Left lung (tissue), 10 donors: ENCODE data around the gene CRIM1. TPM values are rescaled to one million over a fixed set of nuclear protein-coding genes. Genes with fewer than 3 reads are reported as not detected.

Source experiments
- ATAC-seq: fragments of 200-7000 bp; cut with Tn5 transposase; one replicate; pipeline ENCODE4 v1.9.1; 2020; ENCODE audit warnings: moderate library complexity
- DNase-seq, 4 donors: peaks; one replicate each; pipeline ENCODE4 v3.0.0-alpha.2; 2013 to 2020
- H3K27ac ChIP-seq, 2 donors: fragments of 200-600 bp; sonication (generic) in 1 of 2; one replicate each; pipeline versions ENCODE4 v1.5.0 to v1.8.0; 2020 to 2021
- H3K27me3 ChIP-seq, 2 donors: fragments of 200-600 bp; sonication (generic) in 1 of 2; one replicate each; pipeline versions ENCODE4 v1.5.0 to v1.8.0; 2020 to 2021
- H3K36me3 ChIP-seq, 2 donors: fragments of 200-600 bp; sonication (generic) in 1 of 2; one replicate each; pipeline versions ENCODE4 v1.5.0 to v1.8.0; 2020 to 2021
- H3K4me1 ChIP-seq, 2 donors: fragments of 200-600 bp; one replicate each; pipeline ENCODE4 v1.8.0; 2021
- H3K4me3 ChIP-seq, 2 donors: fragments of 200-600 bp; sonication (generic) in 1 of 2; one replicate each; pipeline versions ENCODE4 v1.5.0 to v1.8.0; 2020 to 2021; ENCODE audit warnings: mild to moderate bottlenecking in 1 of 2
- H3K9me3 ChIP-seq, 2 donors: fragments of 200-600 bp; sonication (generic) in 1 of 2; one replicate each; pipeline versions ENCODE4 v1.5.0 to v1.8.0; 2020 to 2021
- intact Hi-C, 2 donors: fragments of 100-400 bp; cut with DNase I; formaldehyde crosslinking; loops; one replicate each; pipeline versions ENCODE4 v1.11.2 to v1.14.2; 2022
- polyA plus RNA-seq, 6 donors: library from polyadenylated mRNA; unstranded; fragments of 120-200 nt; gene quantifications; one replicate each; pipeline ENCODE4 v1.2.1, GENCODE V29; 2013; ENCODE audit not compliant: insufficient read length in 6 of 6
- total RNA-seq, 2 donors: library from RNA; stranded (reverse); fragmentation: NEBNext Ultra II Directional; extraction: Animal tissue kit (Norgen Biotek cat#: 25700); gene quantifications; one replicate each; pipeline ENCODE4 v1.2.1, GENCODE V29; 2021
- TF ChIP-seq, protein P1 (sequence below), 2 donors: fragments of 200-600 bp; sonication (generic) in 1 of 2; IDR thresholded peaks; one replicate each; pipeline versions ENCODE4 v1.5.0 to v1.8.0; 2021; ENCODE audit warnings: antibody characterized with exemption in 2 of 2
- donor health status: DM: no; HTN: yes; CAD: no.
- donor health status: DM: no; HTN: no; CAD: no.

The CRIM1 gene
- total and polyA plus RNA-seq, 8 donors = 28.7 to 72.9 (median 31.4) TPM

GRCh38 chr2:36427790-36428243, 72.2 kb downstream of the CRIM1 start:
- intact Hi-C loops = no loop called here
- Histone ChIP-seq H3K27me3 (no peaks in the 10 kb centered on the region), H3K4me1 (peaks cover 4 to 10% of the 10 kb centered on the region in 2 donors), H3K9me3 (no peaks in the 10 kb centered on the region), H3K4me3 (no peak overlapping the region), H3K27ac (no peak overlapping the region), H3K36me3 (no peaks in the 10 kb centered on the region)
- DNase-seq (peak in 1 of 4 donors; percentile 45), ATAC-seq (peak; percentile 44)
- TF ChIP-seq, protein P1, sequence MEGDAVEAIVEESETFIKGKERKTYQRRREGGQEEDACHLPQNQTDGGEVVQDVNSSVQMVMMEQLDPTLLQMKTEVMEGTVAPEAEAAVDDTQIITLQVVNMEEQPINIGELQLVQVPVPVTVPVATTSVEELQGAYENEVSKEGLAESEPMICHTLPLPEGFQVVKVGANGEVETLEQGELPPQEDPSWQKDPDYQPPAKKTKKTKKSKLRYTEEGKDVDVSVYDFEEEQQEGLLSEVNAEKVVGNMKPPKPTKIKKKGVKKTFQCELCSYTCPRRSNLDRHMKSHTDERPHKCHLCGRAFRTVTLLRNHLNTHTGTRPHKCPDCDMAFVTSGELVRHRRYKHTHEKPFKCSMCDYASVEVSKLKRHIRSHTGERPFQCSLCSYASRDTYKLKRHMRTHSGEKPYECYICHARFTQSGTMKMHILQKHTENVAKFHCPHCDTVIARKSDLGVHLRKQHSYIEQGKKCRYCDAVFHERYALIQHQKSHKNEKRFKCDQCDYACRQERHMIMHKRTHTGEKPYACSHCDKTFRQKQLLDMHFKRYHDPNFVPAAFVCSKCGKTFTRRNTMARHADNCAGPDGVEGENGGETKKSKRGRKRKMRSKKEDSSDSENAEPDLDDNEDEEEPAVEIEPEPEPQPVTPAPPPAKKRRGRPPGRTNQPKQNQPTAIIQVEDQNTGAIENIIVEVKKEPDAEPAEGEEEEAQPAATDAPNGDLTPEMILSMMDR (IDR thresholded peaks at IDR 0.05) = no peak

DNA sequence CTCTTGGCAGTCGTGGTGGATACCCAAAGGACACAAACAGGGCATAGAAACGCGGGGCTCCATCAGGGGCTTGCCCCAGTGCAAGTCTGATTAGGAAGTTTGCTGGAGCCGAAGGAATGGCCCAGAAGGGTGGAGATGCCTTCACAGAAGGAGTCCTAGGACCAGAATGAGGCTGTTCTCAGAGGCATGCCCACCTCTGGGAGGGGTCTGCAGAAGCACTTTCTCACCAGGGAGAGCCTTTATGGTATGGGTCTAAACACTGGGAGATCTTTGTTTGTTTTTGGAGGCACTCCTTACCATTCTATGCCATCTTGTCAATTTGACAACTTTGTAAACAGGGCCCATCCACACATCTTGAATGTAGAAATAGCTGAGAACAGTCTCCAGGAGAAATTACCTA, 75.0 kb downstream of the CRIM1 start:
- Histone ChIP-seq H3K36me3 (no peaks in the 10 kb centered on the region), H3K4me3 (no peak overlapping the region), H3K27ac (no peak overlapping the region), H3K4me1 (peaks cover 13 to 14% of the 10 kb centered on the region in 2 donors), H3K27me3 (no peaks in the 10 kb centered on the region), H3K9me3 (no peaks in the 10 kb centered on the region)
- no peak for ATAC-seq
- intact Hi-C loops = no loop called here
- TF ChIP-seq, protein P1 (IDR thresholded peaks at IDR 0.05) = no peak
- DNase-seq = no peak

- no peaks in the 10 kb centered on the region for H3K9me3 ChIP-seq
- intact Hi-C loops = no loop called here
- no peaks in the 10 kb centered on the region for H3K27me3 ChIP-seq
- H3K4me3 ChIP-seq = no peak overlapping the region
- no peaks in the 10 kb centered on the region for H3K36me3 ChIP-seq
- TF ChIP-seq, protein P1 (IDR thresholded peaks at IDR 0.05) = no peak
- peaks cover 13 to 14% of the 10 kb centered on the region in 2 donors for H3K4me1 ChIP-seq
- no peak overlapping the region for H3K27ac ChIP-seq
- no peak for ATAC-seq
- no peak for DNase-seq
These were observed 76.9 kb downstream of the CRIM1 start for GRCh38 chr2:36432479-36432878.

- ATAC-seq = peak; percentile 41
- H3K4me3 ChIP-seq = no peak overlapping the region
- no peak for DNase-seq
- H3K27ac ChIP-seq = peak overlapping the region in 1 of 2 donors; percentile 44
- no peaks in the 10 kb centered on the region for H3K27me3 ChIP-seq
- no peaks in the 10 kb centered on the region for H3K9me3 ChIP-seq
- no peaks in the 10 kb centered on the region for H3K36me3 ChIP-seq
- TF ChIP-seq, protein P1 (IDR thresholded peaks at IDR 0.05) = no peak
- intact Hi-C loops = no loop called here
- H3K4me1 ChIP-seq = peaks cover 13 to 14% of the 10 kb centered on the region in 2 donors
These were observed 78.0 kb downstream of the CRIM1 start for GRCh38 chr2:36433311-36434217.

- Histone ChIP-seq H3K27me3 (no peaks in the 10 kb centered on the region), H3K4me1 (peaks cover 2 to 16% of the 10 kb centered on the region in 2 donors), H3K9me3 (no peaks in the 10 kb centered on the region), H3K4me3 (no peak overlapping the region), H3K27ac (no peak overlapping the region), H3K36me3 (peaks cover 0 to 7% of the 10 kb centered on the region in 2 donors)
- ATAC-seq (peak; percentile 52), DNase-seq (no peak)
- TF ChIP-seq, protein P1 (IDR thresholded peaks at IDR 0.05) = no peak
- intact Hi-C loops = no loop called here
These were observed 82.9 kb downstream of the CRIM1 start for GRCh38 chr2:36438449-36438977.
